H1 (cell line): Measurements from ENCODE around the gene NBEA. TPM values are rescaled to one million over a fixed set of nuclear protein-coding genes. Genes with fewer than 3 reads are reported as not detected.

ENCODE experiments used
- CTCF ChIA-PET: fragments of 300-600 bp; sonication (Branson Sonifier 250); formaldehyde crosslinking; loops from one replicate; lab custom pipeline; 2021; ENCODE audit not compliant: partially characterized antibody; lab: Charles Lee
- POLR2A ChIA-PET: fragments of 300-600 bp; sonication (Branson Sonifier 250); formaldehyde crosslinking; loops from one replicate; lab custom pipeline; 2021; ENCODE audit warnings: inconsistent platforms; ENCODE audit not compliant: partially characterized antibody; lab: Charles Lee
- DNase-seq, 2 experiments: peaks; one replicate each; pipeline versions ENCODE4 v3.0.0 to v3.0.0-alpha.2; 2010 to 2022; ENCODE audit warnings: low spot score in 2 of 2, low read depth in 1 of 2, mixed read lengths in 1 of 2
- FAIRE-seq: peaks from 2 replicates; lab custom pipeline; 2011; peaks lifted over from hg19 to GRCh38; lab: Jason Lieb, UNC
- H2AFZ ChIP-seq: 2 replicates; pipeline ENCODE4 v1.8.1; 2012; ENCODE audit warnings: low read length, inconsistent platforms
- H2AK5ac ChIP-seq: 2 replicates; pipeline ENCODE4 v1.6.1; 2013; ENCODE audit warnings: low read depth, low read length
- H2BK120ac ChIP-seq: replicated peaks from 2 replicates; pipeline ENCODE3; 2013; ENCODE audit warnings: low read depth, low read length, inconsistent platforms
- H2BK12ac ChIP-seq: 2 replicates; pipeline ENCODE4 v1.6.1; 2013; ENCODE audit warnings: low read depth, low read length
- H2BK15ac ChIP-seq: 2 replicates; pipeline ENCODE4 v1.6.1; 2013; ENCODE audit warnings: low read length
- H2BK20ac ChIP-seq: 2 replicates; pipeline ENCODE4 v1.6.1; 2013; ENCODE audit warnings: low read length
- H2BK5ac ChIP-seq: 2 replicates; pipeline ENCODE4 v1.6.1; 2013; ENCODE audit warnings: low read depth, low read length
- H3K14ac ChIP-seq: 2 replicates; pipeline ENCODE4 v1.6.1; 2013; ENCODE audit warnings: inconsistent platforms; ENCODE audit not compliant: insufficient read length
- H3K18ac ChIP-seq: 2 replicates; pipeline ENCODE4 v1.6.1; 2013; ENCODE audit warnings: low read length; ENCODE audit errors: extremely low read depth
- H3K23ac ChIP-seq: 2 replicates; pipeline ENCODE4 v1.6.1; 2013; ENCODE audit warnings: inconsistent platforms; ENCODE audit not compliant: insufficient read length
- H3K23me2 ChIP-seq: 2 replicates; pipeline ENCODE4 v1.6.1; 2013; ENCODE audit warnings: low read depth, low read length
- H3K27ac ChIP-seq: 2 replicates; pipeline ENCODE4 v1.6.1; 2011; ENCODE audit warnings: low read depth, low read length, inconsistent platforms
- H3K27me3 ChIP-seq, 4 experiments: replicated peaks in 1 of 4; 1 replicate in 1 of 4; 2 replicates in 3 of 4; pipeline versions ENCODE4 v1.6.1 to v1.8.1; 2011 to 2013; ENCODE audit warnings: low read length in 3 of 4, mild to moderate bottlenecking in 3 of 4, inconsistent platforms in 2 of 4, mixed read lengths in 2 of 4, moderate library complexity in 1 of 4; ENCODE audit not compliant: control insufficient read depth in 3 of 4, insufficient read depth in 3 of 4; ENCODE audit errors: extremely low read depth in 1 of 4
- H3K36me3 ChIP-seq, 4 experiments: 2 replicates each; pipeline versions ENCODE4 v1.6.1 to v1.8.1; 2011 to 2013; ENCODE audit warnings: mild to moderate bottlenecking in 4 of 4, low read length in 3 of 4, moderate library complexity in 2 of 4, control low read depth in 1 of 4, inconsistent platforms in 1 of 4; ENCODE audit not compliant: insufficient read depth in 4 of 4, control insufficient read depth in 2 of 4
- H3K4ac ChIP-seq: replicated peaks from 2 replicates; pipeline ENCODE3; 2013; ENCODE audit warnings: low read length, low read depth, mixed read lengths, inconsistent platforms; ENCODE audit not compliant: insufficient read length
- H3K4me1 ChIP-seq, 4 experiments: replicated peaks in 1 of 4; 1 replicate in 1 of 4; 2 replicates in 3 of 4; pipeline versions ENCODE4 v1.6.1 to v1.8.1; 2011 to 2013; ENCODE audit warnings: low read length in 3 of 4, inconsistent platforms in 2 of 4, mixed read lengths in 1 of 4; ENCODE audit not compliant: insufficient read depth in 4 of 4, control insufficient read depth in 3 of 4
- H3K4me2 ChIP-seq, 2 experiments: 2 replicates each; pipeline versions ENCODE4 v1.6.1 to v1.8.1; 2011 to 2013; ENCODE audit warnings: low read depth in 2 of 2, low read length in 2 of 2, control low read depth in 1 of 2, inconsistent platforms in 1 of 2, mild to moderate bottlenecking in 1 of 2; ENCODE audit not compliant: insufficient read depth in 1 of 2
- H3K4me3 ChIP-seq, 4 experiments: fragments of 200-600, 300-600 bp in 1 of 4; sonication (generic), shearing (Covaris generic), sonication (Bioruptor Twin) in 1 of 4; 2 replicates each; pipeline versions ENCODE4 v1.5.1 to v1.8.1; 2011 to 2016; ENCODE audit warnings: low read length in 4 of 4, low read depth in 3 of 4, control low read depth in 2 of 4, inconsistent platforms in 2 of 4, mild to moderate bottlenecking in 2 of 4, mixed read lengths in 1 of 4, moderate library complexity in 1 of 4; ENCODE audit not compliant: insufficient read depth in 2 of 4; ENCODE audit errors: extremely low read depth in 1 of 4
- H3K56ac ChIP-seq: replicated peaks from 2 replicates; pipeline ENCODE3; 2013; ENCODE audit warnings: low read depth, mild to moderate bottlenecking, mixed read lengths, low read length, inconsistent platforms; ENCODE audit not compliant: insufficient read length
- H3K79me1 ChIP-seq: 2 replicates; pipeline ENCODE4 v1.6.1; 2013; ENCODE audit warnings: low read depth, low read length, control low read depth
- H3K79me2 ChIP-seq, 2 experiments: 2 replicates each; pipeline versions ENCODE4 v1.6.1 to v1.8.1; 2012 to 2013; ENCODE audit warnings: low read length in 2 of 2, mild to moderate bottlenecking in 2 of 2, inconsistent platforms in 1 of 2; ENCODE audit not compliant: insufficient read depth in 2 of 2, control insufficient read depth in 1 of 2
- H3K9ac ChIP-seq, 4 experiments: replicated peaks in 1 of 4; 1 replicate in 1 of 4; 2 replicates in 3 of 4; pipeline versions ENCODE4 v1.6.1 to v1.8.1; 2011 to 2013; ENCODE audit warnings: low read depth in 3 of 4, low read length in 3 of 4, control low read depth in 2 of 4, mild to moderate bottlenecking in 2 of 4, moderate library complexity in 2 of 4, inconsistent platforms in 1 of 4; ENCODE audit errors: extremely low read depth in 1 of 4
- H3K9me3 ChIP-seq, 2 experiments: 2 replicates each; pipeline versions ENCODE4 v1.6.1 to v1.8.1; 2012 to 2013; ENCODE audit warnings: mild to moderate bottlenecking in 2 of 2, moderate library complexity in 2 of 2, control low read depth in 1 of 2, inconsistent platforms in 1 of 2, low read depth in 1 of 2, low read length in 1 of 2, mixed read lengths in 1 of 2; ENCODE audit not compliant: insufficient read depth in 2 of 2
- H4K20me1 ChIP-seq, 2 experiments: replicated peaks in 1 of 2; 2 replicates each; pipeline versions ENCODE3 to v1.8.1; 2011 to 2013; ENCODE audit warnings: inconsistent platforms in 2 of 2, low read length in 2 of 2, mild to moderate bottlenecking in 1 of 2; ENCODE audit not compliant: insufficient read depth in 2 of 2, control insufficient read depth in 1 of 2
- H4K5ac ChIP-seq: 2 replicates; pipeline ENCODE4 v1.6.1; 2013; ENCODE audit warnings: low read length, low read depth, mixed read lengths, inconsistent platforms; ENCODE audit not compliant: insufficient read length
- H4K8ac ChIP-seq: 2 replicates; pipeline ENCODE4 v1.8.0; 2013; ENCODE audit warnings: mild to moderate bottlenecking, moderate library complexity, low read length, inconsistent platforms; ENCODE audit not compliant: insufficient read depth; ENCODE audit errors: extremely low read depth
- H4K91ac ChIP-seq: replicated peaks from 2 replicates; pipeline ENCODE3; 2013; ENCODE audit warnings: low read length, mixed read lengths, inconsistent platforms; ENCODE audit not compliant: insufficient read length
- NANOG ChIP-seq: IDR thresholded peaks from 2 replicates; pipeline ENCODE4 v1.6.1; 2011; ENCODE audit warnings: low read length, low read depth, mild to moderate bottlenecking, inconsistent platforms; ENCODE audit not compliant: insufficient read depth, poor library complexity, severe bottlenecking
- WGBS, 2 experiments: shearing (Covaris generic) in 1 of 2; methylation state at CpG; one replicate each; pipeline versions ENCODE4 v1.1.6 to v1.1.7; 2013 to 2015; ENCODE audit warnings: low lambda C conversion rate in 2 of 2, mixed read lengths in 2 of 2, inconsistent platforms in 1 of 2, low coverage in 1 of 2, missing lambda C conversion rate in 1 of 2; ENCODE audit not compliant: insufficient replicate concordance in 2 of 2, insufficient coverage in 1 of 2, insufficient read length in 1 of 2; ENCODE audit errors: extremely low coverage in 1 of 2, missing lambda C conversion rate in 1 of 2; 5-methylcytosine and 5-hydroxymethylcytosine counted together
- polyA plus RNA-seq, 7 experiments: library from polyadenylated mRNA; depleted of rRNA in 3 of 7; stranded (reverse) in 5 of 7; unstranded in 2 of 7; fragments of >200 nt in 5 of 7; fragments of 200-250 nt in 2 of 7; gene quantifications; 1 replicate in 5 of 7; 2 replicates in 1 of 7; 4 replicates in 1 of 7; pipeline versions ENCODE4 v1.2.1 to v1.2.3, GENCODE V29; 2011 to 2013; ENCODE audit warnings: missing spikeins in 2 of 7, mixed read lengths in 2 of 7
- total RNA-seq: library from RNA; stranded (reverse); fragmentation: NEBNext Ultra II Directional; extraction: Animal tissue kit (Norgen Biotek cat#: 25700); gene quantifications from 2 replicates; pipeline ENCODE4 v1.2.1, GENCODE V29; 2021

Gene NBEA
- total and polyA plus RNA-seq, 2 of the 8 experiments (the other 6 are each of a cell fraction or from before 2014, with no cell fraction given): 14.2 to 21.5 TPM

GRCh38 chr13:35694549-35695447 lies 752.7 kb downstream of the NBEA start:
- Histone ChIP-seq H3K23me2 (no peaks in the 10 kb centered on the region), H3K23ac (no peak overlapping the region), H3K14ac (no peak overlapping the region), H4K20me1 (no peaks in the 10 kb centered on the region), H4K5ac (no peak overlapping the region), H4K8ac (no peak overlapping the region), H4K91ac (no peak overlapping the region), H2BK120ac (no peak overlapping the region), H3K79me2 (no peaks in the 10 kb centered on the region), H3K4me1 (peaks cover 0 to 10% (median 5%) of the 10 kb centered on the region in 4 experiments; a peak in 5 of 7 replicates), H2BK12ac (no peak overlapping the region), H3K27me3 (peaks cover 0 to 2% (median 0%) of the 10 kb centered on the region in 4 experiments; a peak in 1 of 7 replicates), H3K4me3 (no peak overlapping the region), H3K56ac (no peak overlapping the region), H3K4me2 (no peak overlapping the region), H3K4ac (no peak overlapping the region), H2AFZ (no peak overlapping the region), H3K9me3 (no peaks in the 10 kb centered on the region), H3K18ac (no peak overlapping the region), H2AK5ac (no peak overlapping the region), H3K27ac (no peak overlapping the region), H3K79me1 (no peaks in the 10 kb centered on the region), H2BK5ac (no peak overlapping the region), H3K9ac (no peak overlapping the region), H2BK15ac (no peak overlapping the region), H2BK20ac (no peak overlapping the region), H3K36me3 (no peaks in the 10 kb centered on the region)
- FAIRE-seq (no peak), DNase-seq (no peak)
- ChIA-PET POLR2A (no interaction called here), CTCF (interaction anchor here (0.8 to 2.2 kb wide), 2 partner anchors 10 to 23 kb away, joined by 3 to 6 read pairs; no protein-coding TSS in a partner anchor)
- TF ChIP-seq NANOG: no peak
- 92% methylated on average over 17 of the region's 26 CpGs; no CpG with 5 or more reads in 1 of the 2 experiments for WGBS, 2 experiments
